Kidney epithelial cell (primary cell): ENCODE data around the gene ST3GAL4. TPM values are rescaled to one million over a fixed set of nuclear protein-coding genes. Genes with fewer than 3 reads are reported as not detected.

ENCODE experiments used
- DNase-seq: peaks from one replicate; pipeline ENCODE4 v3.0.0-alpha.2; 2010; ENCODE audit warnings: low read depth
- H3K27me3 ChIP-seq: 2 replicates; pipeline ENCODE4 v1.6.0; 2011; ENCODE audit warnings: low read length; ENCODE audit not compliant: control insufficient read depth, insufficient read depth
- H3K36me3 ChIP-seq: 2 replicates; pipeline ENCODE4 v1.5.1; 2011; ENCODE audit warnings: low read length; ENCODE audit not compliant: control insufficient read depth, insufficient read depth
- H3K4me3 ChIP-seq: 2 replicates; pipeline ENCODE4 v1.5.1; 2011; ENCODE audit warnings: low read depth, mild to moderate bottlenecking, control low read depth, low read length
- CTCF ChIP-seq: IDR thresholded peaks from 2 replicates; pipeline ENCODE4 v1.5.1; 2011; ENCODE audit warnings: mild to moderate bottlenecking, moderate library complexity, low read length, control low read depth, inconsistent platforms; ENCODE audit not compliant: insufficient read depth, poor library complexity, severe bottlenecking
- total RNA-seq: library from RNA; depleted of rRNA; stranded (reverse); fragments of >200 nt; gene quantifications from 2 replicates; pipeline ENCODE4 v1.2.3, GENCODE V29; 2015

ST3GAL4 gene
- total RNA-seq, 1 donor from 2014 or later = 12.7 TPM

GRCh38 chr11:126403658-126404057 is 48.2 kb downstream of the ST3GAL4 start:
- no peak overlapping the region for H3K4me3 ChIP-seq
- DNase-seq = no peak
- TF ChIP-seq CTCF = no peak

GRCh38 chr11:126404367-126404766 is 48.9 kb downstream of the ST3GAL4 start:
- TF ChIP-seq CTCF = no peak
- Histone ChIP-seq H3K27me3 (no peaks in the 10 kb centered on the region), H3K36me3 (peaks cover 2% of the 10 kb centered on the region), H3K4me3 (no peak overlapping the region)
- DNase-seq = no peak

More at GRCh38 chr11:126403658-126404057, 48.2 kb downstream of the ST3GAL4 start:
- Histone ChIP-seq H3K27me3 (no peaks in the 10 kb centered on the region), H3K36me3 (peaks cover 2% of the 10 kb centered on the region)

GRCh38 chr11:126405374-126405773 is 49.9 kb downstream of the ST3GAL4 start:
- DNase-seq = no peak
- Histone ChIP-seq H3K27me3 (no peaks in the 10 kb centered on the region), H3K4me3 (no peak overlapping the region), H3K36me3 (peaks cover 2% of the 10 kb centered on the region)
- TF ChIP-seq CTCF = no peak

- Histone ChIP-seq H3K4me3 (no peak overlapping the region), H3K36me3 (peaks cover 2% of the 10 kb centered on the region), H3K27me3 (no peaks in the 10 kb centered on the region)
- DNase-seq = no peak
- TF ChIP-seq CTCF = no peak
Observed at GRCh38 chr11:126405906-126406305, 50.4 kb downstream of the ST3GAL4 start.

- TF ChIP-seq CTCF = no peak
- Histone ChIP-seq H3K27me3 (no peaks in the 10 kb centered on the region), H3K4me3 (no peak overlapping the region), H3K36me3 (peaks cover 2% of the 10 kb centered on the region)
- no peak for DNase-seq
Observed at GRCh38 chr11:126406368-126406767, 50.9 kb downstream of the ST3GAL4 start.

- no peak for DNase-seq
- no peak for TF ChIP-seq CTCF
- Histone ChIP-seq H3K4me3 (no peak overlapping the region), H3K36me3 (peaks cover 2% of the 10 kb centered on the region), H3K27me3 (no peaks in the 10 kb centered on the region)
Observed at GRCh38 chr11:126407101-126407521, 51.6 kb downstream of the ST3GAL4 start.
